ENCODE results near the gene DYNC2I2.
"Not testable (repeated sequence)": the region's sequence is repeated elsewhere in the genome, so short reads cannot be mapped to it uniquely, and the experiment has no call there.

Gene DYNC2I2

DNA sequence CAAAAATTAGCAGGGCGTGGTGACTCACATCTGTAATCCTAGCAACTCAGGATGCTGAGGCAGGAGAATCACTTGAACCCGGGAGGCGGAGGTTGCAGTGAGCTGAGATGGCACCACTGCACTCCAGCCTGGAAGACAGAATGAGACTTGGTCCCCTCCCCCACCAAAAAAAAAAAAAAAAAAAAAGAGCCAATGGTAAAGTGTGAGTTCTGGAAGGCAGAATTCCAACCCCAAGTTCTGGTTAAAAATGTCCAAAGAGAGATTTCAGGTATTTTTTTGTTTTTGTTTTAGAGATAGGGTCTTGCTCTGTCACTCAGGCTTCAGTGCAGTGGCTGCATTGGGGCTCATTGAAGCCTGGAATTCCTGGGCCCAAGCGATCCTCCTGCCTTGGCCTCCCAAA lies 30.8 kb upstream of the DYNC2I2 start:
- no peak for DNase-seq (ENCODE audit: extremely low read depth in 1 of 2, low read depth in 1 of 2)

DNA sequence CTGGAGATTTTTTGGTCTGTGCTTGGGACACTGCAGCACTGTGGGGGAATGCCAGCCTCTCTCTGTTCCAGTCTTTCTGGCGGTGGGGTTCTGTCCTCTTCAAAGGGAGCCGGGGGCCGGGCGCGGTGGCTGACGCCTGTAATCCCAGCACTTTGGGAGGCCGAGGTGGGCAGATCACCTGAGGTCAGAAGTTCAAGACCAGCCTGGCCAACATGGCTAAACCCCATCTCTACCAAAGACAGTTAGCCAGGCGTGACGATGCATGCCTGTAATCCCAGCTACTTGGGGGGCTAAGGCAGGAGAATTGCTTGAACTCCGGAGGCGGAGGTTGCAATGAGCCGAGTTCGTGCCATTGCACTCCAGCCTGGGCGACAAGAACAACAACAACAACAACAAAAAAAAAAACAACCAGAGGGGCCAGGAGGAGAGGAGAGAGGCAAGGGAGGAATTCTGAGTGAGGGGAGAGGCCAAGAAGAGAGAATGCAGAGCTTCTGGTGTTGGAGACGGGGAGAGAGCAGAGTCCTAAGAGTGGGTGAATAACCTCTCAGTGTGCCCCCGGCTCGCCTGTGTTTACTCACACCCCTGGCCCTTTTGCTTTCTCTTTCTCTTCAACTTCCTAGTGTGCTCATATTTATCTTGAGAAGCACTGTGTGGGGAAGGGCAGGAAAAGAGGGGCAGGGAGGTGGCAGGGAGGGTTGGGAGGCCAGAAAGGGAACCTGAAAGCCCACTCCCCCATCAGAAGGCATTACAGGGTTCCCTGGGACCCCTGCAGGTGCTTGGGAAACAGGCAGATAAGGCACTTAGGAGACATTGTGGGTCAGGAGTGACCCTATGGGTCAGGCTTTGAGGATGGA lies 29.2 kb upstream of the DYNC2I2 start:
- no peak for DNase-seq (ENCODE audit: extremely low read depth in 1 of 2, low read depth in 1 of 2)

DNA sequence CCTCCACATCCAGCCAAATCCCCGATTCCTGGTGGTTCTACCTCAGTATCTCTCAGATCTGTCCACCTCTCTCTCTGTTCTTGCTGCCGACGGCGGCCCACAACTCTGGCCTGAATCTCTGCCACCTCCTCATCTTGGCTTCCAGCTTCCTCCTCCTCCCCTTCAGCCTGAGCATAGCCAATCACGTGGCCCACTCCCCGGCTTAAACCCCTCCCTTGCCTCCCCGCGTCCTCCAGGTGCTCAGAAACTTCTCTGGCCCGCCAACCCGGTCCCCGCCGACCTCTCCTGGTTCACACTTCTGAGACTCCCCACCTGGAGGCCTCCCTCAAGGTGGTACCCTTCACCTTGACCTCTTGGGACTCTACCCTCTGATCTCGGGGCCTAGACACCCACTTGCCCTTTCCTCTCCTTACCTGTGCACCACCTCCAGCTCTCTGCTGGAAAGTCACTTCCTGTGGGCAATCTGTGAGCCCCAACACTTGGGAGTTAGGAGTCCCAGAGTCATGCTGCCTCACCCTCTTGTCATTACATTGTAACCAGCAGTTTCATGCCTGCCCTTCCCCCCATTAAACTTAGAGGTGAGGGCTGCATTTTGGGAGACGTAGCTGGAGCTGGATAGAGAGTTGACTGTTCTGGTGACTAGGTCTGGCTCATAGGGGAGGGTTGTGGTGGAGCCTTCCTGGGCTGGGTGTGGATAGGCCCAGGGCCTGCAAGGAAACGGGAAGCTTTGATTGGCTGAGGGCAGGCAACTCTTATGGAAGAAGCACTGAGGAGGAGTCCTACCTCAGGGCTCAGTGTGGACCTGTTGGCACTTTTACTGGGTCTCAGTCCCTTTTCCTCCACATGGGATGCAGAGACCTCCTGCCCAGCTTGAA lies 27.9 kb upstream of the DYNC2I2 start:
- peak; percentile 59 to 80 for DNase-seq (ENCODE audit: extremely low read depth in 1 of 2, low read depth in 1 of 2)

DNA sequence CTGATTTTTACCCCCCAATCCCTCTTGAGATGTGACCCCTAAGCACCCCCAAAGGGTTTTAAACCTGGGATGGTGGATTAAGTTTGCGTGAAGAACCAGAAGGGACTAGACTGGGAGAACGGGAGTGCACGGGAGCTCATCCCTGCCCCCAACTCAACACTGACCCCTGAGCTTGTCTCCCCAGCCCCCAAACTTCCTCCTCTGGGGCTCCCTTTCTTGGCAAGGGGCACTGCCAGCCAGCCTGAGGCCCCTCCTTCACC lies 27.3 kb upstream of the DYNC2I2 start:
- DNase-seq (ENCODE audit: extremely low read depth in 1 of 2, low read depth in 1 of 2), result no peak

DNA sequence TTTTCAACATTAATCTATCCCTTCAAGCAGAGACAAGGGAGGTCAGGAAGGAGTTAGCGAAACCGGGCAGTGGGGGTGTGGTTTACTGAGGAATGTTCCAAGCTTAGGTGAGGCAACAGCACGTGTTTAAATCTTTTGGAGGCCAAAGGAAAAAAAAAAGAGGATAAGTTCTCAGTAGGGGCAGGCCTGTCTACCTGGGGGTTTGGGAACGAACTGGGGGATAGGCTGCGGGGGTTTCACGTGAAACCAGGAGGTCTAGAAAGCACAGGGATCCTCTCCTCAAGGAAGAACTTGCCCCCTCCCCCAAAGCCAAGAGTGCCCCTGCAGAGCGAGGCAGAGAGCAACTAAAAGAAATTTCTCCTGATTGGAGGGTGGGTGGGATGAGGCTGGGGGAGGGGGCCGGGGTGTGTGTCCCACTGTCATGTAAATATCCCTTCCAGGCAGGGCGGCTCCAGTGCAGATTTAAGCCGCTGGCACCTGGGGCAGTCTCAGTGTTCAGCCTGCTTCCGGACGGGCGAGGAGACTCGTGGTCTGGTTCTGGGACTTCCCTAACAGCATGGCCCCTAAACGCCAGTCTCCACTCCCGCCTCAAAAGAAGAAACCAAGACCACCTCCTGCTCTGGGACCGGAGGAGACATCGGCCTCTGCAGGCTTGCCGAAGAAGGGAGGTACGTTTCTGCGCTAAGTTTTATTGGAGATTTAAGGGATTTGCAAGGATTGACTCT lies 26.9 kb upstream of the DYNC2I2 start:
- no peak for DNase-seq (ENCODE audit: extremely low read depth in 1 of 2, low read depth in 1 of 2)

DNA sequence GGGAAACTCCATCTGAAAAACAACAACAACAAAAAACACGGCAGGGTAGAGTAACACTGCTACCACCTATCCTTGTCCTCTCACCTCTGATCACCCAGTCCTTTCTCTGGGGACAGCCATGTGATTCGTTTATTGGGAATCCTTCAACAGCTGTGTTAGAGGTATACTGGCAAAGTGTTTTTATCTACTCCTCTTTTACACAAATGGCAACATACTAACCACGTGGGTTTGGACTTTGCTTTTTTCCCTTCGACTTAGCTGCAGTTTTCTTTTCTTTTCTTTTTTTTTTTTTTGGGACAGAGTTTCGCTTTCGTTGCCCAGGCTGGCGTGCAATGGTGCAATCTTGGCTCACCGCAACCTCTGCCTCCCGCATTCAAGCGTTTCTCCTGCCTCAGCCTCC lies 21.1 kb upstream of the DYNC2I2 start:
- no peak for DNase-seq (ENCODE audit: extremely low read depth in 1 of 2, low read depth in 1 of 2)

DNA sequence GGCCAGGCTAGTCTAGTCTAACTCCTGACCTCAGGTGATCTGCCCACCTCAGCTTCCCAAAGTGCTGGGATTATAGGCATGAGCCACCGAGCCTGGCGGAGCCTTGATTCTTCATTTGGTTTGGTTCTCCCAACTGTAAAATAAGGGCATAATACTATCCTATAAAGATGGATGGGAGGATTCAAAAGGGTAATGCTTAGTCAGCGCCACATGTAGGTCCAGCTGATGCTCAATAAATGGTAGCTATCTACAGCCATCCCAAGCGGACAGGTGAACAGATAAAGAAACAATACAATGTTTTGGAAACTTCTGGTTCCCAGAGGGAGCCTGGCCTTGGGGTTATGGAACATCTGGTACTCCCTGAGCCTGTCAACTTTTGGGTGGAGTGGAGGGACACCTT lies 18.7 kb upstream of the DYNC2I2 start:
- no peak for DNase-seq (ENCODE audit: extremely low read depth in 1 of 2, low read depth in 1 of 2)

DNA sequence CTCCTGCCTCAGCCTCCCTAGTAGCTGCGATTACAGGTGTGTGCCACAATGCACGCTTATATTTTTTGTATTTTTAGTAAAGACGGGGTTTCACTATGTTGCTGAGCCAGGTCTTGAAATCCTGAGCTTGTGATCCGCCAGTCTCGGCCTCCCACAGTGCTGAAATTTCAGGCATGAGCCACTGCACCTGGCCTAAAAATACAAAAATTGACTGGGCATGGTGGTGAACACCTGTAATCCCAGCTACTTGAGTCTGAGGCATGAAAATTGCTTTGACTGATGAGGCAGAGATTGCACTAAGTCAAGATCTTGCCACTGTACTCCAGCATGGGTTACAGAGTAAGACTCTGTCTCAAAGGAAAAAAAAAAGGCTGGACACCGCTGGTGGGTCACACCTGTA lies 13.1 kb upstream of the DYNC2I2 start:
- no peak for DNase-seq (ENCODE audit: extremely low read depth in 1 of 2, low read depth in 1 of 2)

DNA sequence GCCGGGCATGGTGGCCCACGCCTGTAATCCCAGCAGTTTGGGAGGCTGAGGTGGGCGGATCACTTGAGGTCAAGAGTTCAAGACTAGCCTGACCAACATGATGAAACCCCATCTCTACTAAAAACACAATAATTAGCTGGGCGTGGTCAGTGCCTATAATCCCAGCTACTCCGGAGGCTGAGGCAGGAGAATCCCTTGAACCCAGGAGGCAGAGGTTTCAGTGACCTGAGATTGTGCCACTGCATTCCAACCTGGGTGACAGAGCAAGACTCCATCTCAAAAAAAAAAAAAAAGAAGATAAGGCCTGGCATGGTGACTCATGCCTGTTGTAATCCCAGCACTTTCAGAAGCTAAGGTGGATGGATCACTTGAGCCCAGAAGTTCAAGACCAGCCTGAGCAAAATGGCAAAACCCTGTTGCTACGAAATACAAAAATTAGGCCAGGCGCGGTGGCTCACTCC lies 9.9 kb upstream of the DYNC2I2 start:
- not testable (repeated sequence) for DNase-seq (ENCODE audit: extremely low read depth in 1 of 2, low read depth in 1 of 2)

DNA sequence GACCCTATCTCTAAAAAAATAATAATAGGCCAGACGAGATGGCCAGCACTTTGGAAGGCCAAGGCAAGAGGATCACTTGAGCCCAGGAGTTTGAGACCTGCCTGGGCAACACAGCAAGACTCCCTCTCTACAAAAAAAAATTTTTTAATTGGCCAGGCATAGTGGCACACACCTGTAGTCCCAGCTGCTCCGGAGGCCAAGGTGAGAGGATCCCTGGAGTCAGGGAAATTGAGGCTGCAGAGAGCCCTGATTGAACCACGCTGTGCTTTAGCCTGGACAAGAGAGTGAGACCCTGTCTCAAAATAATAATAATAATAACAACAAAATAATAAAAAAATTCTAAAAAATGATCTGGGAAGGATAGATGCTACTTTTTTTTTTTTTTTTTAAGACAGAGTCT lies 1.1 kb upstream of the DYNC2I2 start:
- DNase-seq (ENCODE audit: extremely low read depth in 1 of 2, low read depth in 1 of 2), result no peak

DNA sequence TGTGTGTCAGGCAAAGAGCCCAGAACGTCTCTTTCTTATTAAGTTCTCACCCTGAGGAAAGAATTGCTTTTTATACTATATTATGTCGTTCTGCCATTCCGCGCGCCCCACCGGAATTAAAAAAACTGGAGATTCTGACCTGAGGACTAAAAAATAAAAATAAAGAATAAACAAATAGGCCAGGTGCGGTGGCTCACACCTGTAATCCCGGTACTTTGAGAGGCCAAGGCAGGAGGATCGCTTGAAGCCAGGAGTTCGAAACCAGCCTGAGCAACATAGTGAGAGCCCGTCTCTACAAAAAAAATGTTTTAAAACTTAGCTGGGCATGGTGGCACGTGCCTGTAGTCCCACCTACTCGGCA lies 677 bp upstream of the DYNC2I2 start:
- DNase-seq (ENCODE audit: extremely low read depth in 1 of 2, low read depth in 1 of 2), result no peak

DNA sequence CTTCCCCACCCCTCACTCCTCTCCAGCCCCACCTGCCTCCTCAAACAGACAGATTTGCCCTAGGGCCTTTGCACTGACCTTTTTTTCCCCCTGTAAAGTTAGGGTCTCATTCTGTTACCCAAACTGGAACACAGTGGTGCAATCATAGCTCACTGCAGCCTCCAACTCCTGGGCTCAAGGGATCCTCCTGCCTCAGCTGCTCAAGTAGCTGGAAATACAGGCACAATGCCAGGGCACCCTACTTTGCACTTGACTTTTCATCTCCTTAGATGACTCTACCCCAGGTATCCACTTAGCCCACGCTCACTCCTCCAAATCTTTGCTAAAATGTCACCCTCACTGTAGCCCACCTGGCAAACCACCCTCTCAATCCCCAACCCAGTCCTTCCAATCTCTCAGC lies 2.2 kb downstream of the DYNC2I2 start:
- DNase-seq (ENCODE audit: extremely low read depth in 1 of 2, low read depth in 1 of 2), result no peak

DNA sequence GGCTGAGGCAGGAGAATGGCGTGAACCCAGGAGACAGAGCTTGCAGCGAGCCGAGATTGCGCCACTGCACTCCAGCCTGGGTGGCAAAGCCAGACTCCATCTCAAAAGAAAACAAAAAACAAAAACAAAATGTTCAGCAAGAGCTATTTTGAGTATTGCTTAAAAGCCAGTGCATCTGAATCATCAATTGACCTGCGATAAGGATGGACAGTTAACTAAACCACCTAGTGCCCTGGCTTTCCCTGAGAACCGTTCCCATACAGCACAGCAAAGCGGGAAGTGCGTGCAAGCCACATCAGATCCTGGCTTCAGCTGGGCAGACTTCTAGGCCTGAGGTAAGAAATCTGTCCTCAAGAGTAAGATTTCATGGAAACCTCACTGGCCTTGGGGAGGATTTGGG lies 2.7 kb downstream of the DYNC2I2 start:
- DNase-seq (ENCODE audit: extremely low read depth in 1 of 2, low read depth in 1 of 2), result no peak

DNA sequence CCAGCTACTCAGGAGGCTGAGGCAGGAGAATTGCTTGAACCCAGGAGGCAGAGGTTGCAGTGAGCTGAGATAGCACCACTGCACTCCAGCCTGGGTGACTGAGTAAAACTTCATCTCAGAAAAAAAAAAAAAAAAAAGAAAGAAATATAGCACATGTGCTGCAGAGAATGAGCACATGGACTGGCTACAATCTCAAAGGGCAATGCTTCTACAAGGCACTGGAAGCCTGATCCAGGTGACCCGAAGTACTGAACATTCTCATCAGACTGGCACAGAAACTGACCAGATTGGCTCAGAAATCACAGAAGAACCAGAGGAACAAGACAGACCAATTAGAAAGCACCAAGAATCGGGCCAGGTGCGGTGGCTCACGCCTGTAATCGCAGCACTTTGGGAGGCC lies 4.8 kb downstream of the DYNC2I2 start:
- no peak for DNase-seq (ENCODE audit: extremely low read depth in 1 of 2, low read depth in 1 of 2)

DNA sequence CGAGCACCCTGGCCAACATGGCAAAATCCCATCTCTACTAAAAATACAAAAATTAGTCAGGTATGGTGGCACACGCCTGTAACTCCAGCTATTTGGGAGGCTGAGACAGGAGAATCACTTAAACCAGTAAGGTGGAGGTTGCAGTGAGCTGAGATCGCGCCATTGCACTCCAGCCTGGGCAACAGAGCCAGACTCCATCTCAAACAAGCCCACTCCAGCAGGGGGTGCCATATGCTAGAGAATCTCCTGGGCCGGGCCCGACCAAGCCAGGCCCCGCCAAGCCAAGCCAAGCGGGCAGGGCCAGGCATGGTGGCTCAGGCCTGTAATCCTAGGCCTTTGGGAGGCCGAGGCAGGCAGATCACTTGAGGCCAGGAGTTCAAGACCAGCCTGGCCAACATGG lies 8.4 kb downstream of the DYNC2I2 start:
- DNase-seq (ENCODE audit: extremely low read depth in 1 of 2, low read depth in 1 of 2), result peak; percentile 31 to 43

DNA sequence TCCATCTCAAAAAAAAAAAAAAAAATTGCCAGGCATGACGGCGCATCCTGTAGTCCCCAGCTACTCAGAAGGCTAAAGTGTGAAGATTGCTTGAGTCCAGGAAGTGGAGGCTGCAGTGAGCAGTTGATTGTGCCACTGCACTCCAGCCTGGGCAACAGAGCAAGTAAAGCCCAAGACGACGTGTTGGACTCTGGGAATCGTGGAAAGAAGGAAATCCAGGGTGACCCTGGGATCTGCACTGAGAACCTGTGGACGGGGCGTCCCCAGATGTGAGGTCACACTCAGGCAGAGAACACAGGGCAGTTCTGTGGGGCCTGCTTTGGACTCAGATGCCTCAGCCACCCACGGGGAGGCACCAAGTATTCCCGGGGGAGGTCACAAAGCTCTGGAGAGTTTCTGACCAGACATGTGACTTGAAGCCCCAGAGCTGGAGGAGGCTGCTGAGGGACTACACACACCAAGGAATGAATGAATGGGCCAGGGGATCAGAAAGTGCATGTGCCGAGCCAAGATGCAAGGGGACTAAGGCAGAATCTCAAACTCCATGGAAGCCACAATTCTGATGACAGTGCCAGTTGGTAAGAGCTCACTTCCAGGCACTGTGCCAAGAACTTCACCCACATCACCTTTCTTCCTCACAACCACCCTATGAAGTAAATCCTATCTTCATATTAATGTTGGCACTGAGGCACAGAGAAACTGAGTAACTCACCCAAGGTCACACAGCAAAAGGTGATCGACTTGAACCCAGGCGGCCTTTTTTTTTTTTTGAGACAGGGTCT lies 12.9 kb downstream of the DYNC2I2 start:
- no peak for DNase-seq (ENCODE audit: extremely low read depth in 1 of 2, low read depth in 1 of 2)

DNA sequence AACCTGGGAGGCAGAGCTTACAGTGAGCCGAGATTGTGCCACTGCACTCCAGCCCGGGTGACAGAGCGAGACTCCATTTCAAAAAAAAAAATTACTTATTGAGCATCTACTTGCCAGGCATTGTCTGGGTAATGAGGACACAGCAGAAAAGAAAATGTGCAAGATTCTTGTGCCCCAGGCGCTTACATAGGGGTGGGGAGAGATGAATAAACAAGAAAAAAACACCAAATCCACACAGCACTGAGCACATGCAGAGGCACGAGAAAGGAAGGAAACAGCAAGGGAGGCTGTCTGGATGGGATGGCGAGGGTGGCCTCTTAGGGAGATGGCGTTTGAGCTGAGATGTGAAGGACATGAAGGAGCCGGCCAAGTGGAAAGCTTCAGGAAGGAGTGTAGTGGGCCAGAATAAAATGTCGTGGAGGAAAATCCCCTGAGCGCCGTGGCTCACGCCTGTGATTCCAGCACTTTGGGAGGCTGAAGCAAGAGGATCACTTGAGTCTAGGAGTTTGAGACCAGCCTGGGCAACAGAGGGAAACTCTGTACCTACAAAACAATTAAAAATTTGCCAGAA lies 13.9 kb downstream of the DYNC2I2 start:
- DNase-seq (ENCODE audit: extremely low read depth in 1 of 2, low read depth in 1 of 2), result no peak

DNA sequence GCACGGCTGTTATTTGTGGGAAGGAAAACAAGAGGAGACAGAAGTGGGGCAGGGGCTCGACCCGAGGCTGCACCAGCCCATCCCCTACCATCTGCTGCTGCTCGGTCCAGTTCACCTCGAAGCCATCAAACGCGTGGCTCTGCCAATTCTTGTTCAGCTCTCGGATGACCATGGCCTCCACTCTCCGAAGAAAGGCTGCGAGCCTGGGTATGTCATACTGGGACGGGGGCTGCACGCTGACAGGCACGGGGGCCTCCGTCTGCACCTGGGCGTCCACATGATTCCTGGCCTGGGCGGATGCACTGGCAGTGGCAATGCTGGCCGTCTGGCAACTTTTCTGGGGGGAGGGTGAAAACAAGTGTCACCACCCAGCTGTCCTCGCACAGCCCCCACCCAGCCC lies 16.0 kb downstream of the DYNC2I2 start:
- DNase-seq (ENCODE audit: extremely low read depth in 1 of 2, low read depth in 1 of 2), result no peak

DNA sequence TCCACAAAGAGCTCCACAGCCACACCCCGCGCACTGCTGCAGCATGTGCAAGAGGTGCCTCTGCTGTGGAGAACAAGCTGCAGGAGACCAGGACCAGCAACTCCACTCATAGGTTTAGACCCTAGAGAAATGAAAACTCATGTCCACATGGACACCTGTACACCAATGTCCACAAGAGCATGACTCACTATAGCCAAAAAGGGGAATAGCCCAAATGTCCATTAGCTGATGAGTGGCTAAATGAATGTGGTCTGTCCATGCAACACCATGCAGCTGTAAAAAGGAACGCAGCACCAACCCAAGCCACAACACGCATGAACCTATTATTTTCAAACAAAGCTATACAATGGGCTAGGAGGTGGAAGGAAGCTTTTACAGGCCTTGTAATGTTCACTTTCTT lies 18.1 kb downstream of the DYNC2I2 start:
- no peak for DNase-seq (ENCODE audit: extremely low read depth in 1 of 2, low read depth in 1 of 2)

DNA sequence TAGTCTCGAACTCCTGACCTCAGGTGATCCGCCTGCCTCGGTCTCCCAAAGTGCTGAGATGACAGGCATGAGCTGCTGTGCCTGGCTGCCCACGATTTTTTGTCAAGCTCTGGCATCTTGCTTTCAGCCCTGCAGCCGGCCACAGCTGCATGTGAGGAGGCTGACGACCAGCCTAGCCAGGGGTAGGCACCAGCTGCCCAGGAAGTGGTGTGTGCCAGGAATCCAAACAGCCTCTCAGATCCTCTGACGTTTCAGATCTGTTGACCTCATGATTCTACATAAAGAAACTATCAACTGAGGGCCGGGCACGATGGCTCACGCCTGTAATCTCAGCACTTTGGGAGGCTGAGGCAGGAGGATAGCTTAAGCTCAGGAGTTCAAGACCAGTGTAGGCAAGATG lies 19.0 kb downstream of the DYNC2I2 start:
- no peak for DNase-seq (ENCODE audit: extremely low read depth in 1 of 2, low read depth in 1 of 2)

All from stimulated activated CD8-positive, alpha-beta memory T cell treated with anti-CD3 and anti-CD28 coated beads, Interleukin-7, amount 100 ng/mL, for 48 hours (primary cell).